Duodenal mucosa (tissue), 2 donors: Measurements from ENCODE around the gene RNF31.
A peak's percentile ranks its signal among the peaks of the same experiment; 100 is the strongest.

ENCODE experiments used
- H3K27ac ChIP-seq: one replicate; pipeline ENCODE4 v1.7.0; 2013; ENCODE audit warnings: low read depth, low read length
- H3K27me3 ChIP-seq, 2 donors: one replicate each; pipeline ENCODE4 v1.7.0; 2013; ENCODE audit warnings: low read length in 2 of 2, control low read depth in 1 of 2; ENCODE audit not compliant: insufficient read depth in 2 of 2, control insufficient read depth in 1 of 2
- H3K36me3 ChIP-seq, 2 donors: one replicate each; pipeline ENCODE4 v1.7.0; 2013; ENCODE audit warnings: low read length in 2 of 2, control low read depth in 1 of 2; ENCODE audit not compliant: insufficient read depth in 2 of 2, control insufficient read depth in 1 of 2
- H3K4me1 ChIP-seq, 2 donors: one replicate each; pipeline ENCODE4 v1.7.0; 2013; ENCODE audit warnings: low read length in 2 of 2, control low read depth in 1 of 2; ENCODE audit not compliant: insufficient read depth in 2 of 2, control insufficient read depth in 1 of 2
- H3K4me3 ChIP-seq, 2 donors: one replicate each; pipeline ENCODE4 v1.7.0; 2013; ENCODE audit warnings: low read length in 2 of 2, low read depth in 1 of 2
- H3K9ac ChIP-seq, 2 donors: one replicate each; pipeline ENCODE4 v1.7.0; 2013; ENCODE audit warnings: low read length in 2 of 2, low read depth in 1 of 2
- H3K9me3 ChIP-seq, 2 donors: one replicate each; pipeline ENCODE4 v1.7.0; 2013; ENCODE audit warnings: low read length in 2 of 2, control low read depth in 1 of 2; ENCODE audit not compliant: control insufficient read depth in 1 of 2

RNF31 gene

GRCh38 chr14:24159777-24160498 is 12.6 kb downstream of the RNF31 start:
- Histone ChIP-seq H3K36me3 (peaks cover 57 to 70% of the 10 kb centered on the region in 2 donors), H3K4me1 (peaks cover 24 to 34% of the 10 kb centered on the region in 2 donors), H3K27me3 (no peaks in the 10 kb centered on the region), H3K9me3 (no peaks in the 10 kb centered on the region), H3K9ac (peak overlapping the region in 1 of 2 donors; percentile 39), H3K27ac (no peak overlapping the region), H3K4me3 (no peak overlapping the region)

GRCh38 chr14:24160499-24160849 is 13.2 kb downstream of the RNF31 start:
- Histone ChIP-seq H3K36me3 (peaks cover 57 to 70% of the 10 kb centered on the region in 2 donors), H3K4me3 (peak overlapping the region in 1 of 2 donors; percentile 87), H3K27ac (peak overlapping the region; percentile 87), H3K9me3 (no peaks in the 10 kb centered on the region), H3K4me1 (peaks cover 24 to 34% of the 10 kb centered on the region in 2 donors), H3K9ac (peak overlapping the region; percentile 3 to 39), H3K27me3 (no peaks in the 10 kb centered on the region)

- Histone ChIP-seq H3K9me3 (no peaks in the 10 kb centered on the region), H3K27me3 (no peaks in the 10 kb centered on the region), H3K4me1 (peaks cover 24 to 34% of the 10 kb centered on the region in 2 donors), H3K27ac (peak within 1 kb of the TSS; percentile 87), H3K36me3 (peaks cover 58 to 70% of the 10 kb centered on the region in 2 donors), H3K4me3 (peak within 1 kb of the TSS; percentile 87 to 90), H3K9ac (peak within 1 kb of the TSS; percentile 95 to 97)
Measured at GRCh38 chr14:24160850-24161804, 13.8 kb downstream of the RNF31 start, which contains the start of gene IRF9. Gene IRF9 (plus strand): TSS chr14:24161265. CDS start chr14:24162145, 880 bp downstream.

GRCh38 chr14:24162093-24162492 is 14.8 kb downstream of the RNF31 start:
- H3K9me3 ChIP-seq: no peaks in the 10 kb centered on the region
- peak overlapping the region; percentile 87 for H3K27ac ChIP-seq
- H3K9ac ChIP-seq: peak overlapping the region; percentile 95 to 97
- peaks cover 24 to 34% of the 10 kb centered on the region in 2 donors for H3K4me1 ChIP-seq
- no peaks in the 10 kb centered on the region for H3K27me3 ChIP-seq
- H3K4me3 ChIP-seq: peak overlapping the region; percentile 87 to 90
- peaks cover 60 to 69% of the 10 kb centered on the region in 2 donors for H3K36me3 ChIP-seq

GRCh38 chr14:24164518-24164991 is 17.3 kb downstream of the RNF31 start:
- H3K9ac ChIP-seq: no peak overlapping the region
- H3K27me3 ChIP-seq: no peaks in the 10 kb centered on the region
- H3K36me3 ChIP-seq: peaks cover 60 to 66% of the 10 kb centered on the region in 2 donors
- no peak overlapping the region for H3K4me3 ChIP-seq
- no peaks in the 10 kb centered on the region for H3K9me3 ChIP-seq
- no peak overlapping the region for H3K27ac ChIP-seq
- peaks cover 24 to 34% of the 10 kb centered on the region in 2 donors for H3K4me1 ChIP-seq

GRCh38 chr14:24165785-24166184 is 18.5 kb downstream of the RNF31 start:
- Histone ChIP-seq H3K9me3 (no peaks in the 10 kb centered on the region), H3K4me3 (no peak overlapping the region), H3K4me1 (peaks cover 18 to 27% of the 10 kb centered on the region in 2 donors), H3K36me3 (peaks cover 51 to 56% of the 10 kb centered on the region in 2 donors), H3K9ac (no peak overlapping the region), H3K27me3 (no peaks in the 10 kb centered on the region), H3K27ac (no peak overlapping the region)

GRCh38 chr14:24167469-24168114 is 20.3 kb downstream of the RNF31 start:
- Histone ChIP-seq H3K27me3 (no peaks in the 10 kb centered on the region), H3K9me3 (no peaks in the 10 kb centered on the region), H3K9ac (no peak overlapping the region), H3K36me3 (peaks cover 52 to 62% of the 10 kb centered on the region in 2 donors), H3K27ac (no peak overlapping the region), H3K4me1 (peaks cover 8 to 16% of the 10 kb centered on the region in 2 donors), H3K4me3 (no peak overlapping the region)

GRCh38 chr14:24171422-24172260 is 24.3 kb downstream of the RNF31 start, which contains the start of gene REC8:
Gene REC8 (plus strand): TSS chr14:24172080. CDS start chr14:24172553, 473 bp downstream.
- Histone ChIP-seq H3K4me3 (peak within 1 kb of the TSS; percentile 0 to 57), H3K27ac (peak within 1 kb of the TSS; percentile 10), H3K27me3 (no peaks in the 10 kb centered on the region), H3K9ac (peak within 1 kb of the TSS in 1 of 2 donors; percentile 16), H3K9me3 (no peaks in the 10 kb centered on the region), H3K36me3 (peaks cover 27 to 44% of the 10 kb centered on the region in 2 donors), H3K4me1 (no peaks in the 10 kb centered on the region)

- H3K27ac ChIP-seq: no peak overlapping the region
- H3K27me3 ChIP-seq: no peaks in the 10 kb centered on the region
- H3K36me3 ChIP-seq: peaks cover 30 to 46% of the 10 kb centered on the region in 2 donors
- peak overlapping the region; percentile 0 to 57 for H3K4me3 ChIP-seq
- H3K4me1 ChIP-seq: no peaks in the 10 kb centered on the region
- peak overlapping the region in 1 of 2 donors; percentile 16 for H3K9ac ChIP-seq
- no peaks in the 10 kb centered on the region for H3K9me3 ChIP-seq
Measured at GRCh38 chr14:24172261-24172860, 25.1 kb downstream of the RNF31 start.
